ENCODE data around the gene RAB9A. TPM values are rescaled to one million over a fixed set of nuclear protein-coding genes. Genes with fewer than 3 reads are reported as not detected.
"Not testable (repeated sequence)": the region's sequence is repeated elsewhere in the genome, so short reads cannot be mapped to it uniquely, and the experiment has no call there.

RAB9A gene
- total and polyA plus RNA-seq, 2 of the 8 experiments (the other 6 are each of a cell fraction or from before 2014, with no cell fraction given) = 21.8 to 34.0 TPM

DNA sequence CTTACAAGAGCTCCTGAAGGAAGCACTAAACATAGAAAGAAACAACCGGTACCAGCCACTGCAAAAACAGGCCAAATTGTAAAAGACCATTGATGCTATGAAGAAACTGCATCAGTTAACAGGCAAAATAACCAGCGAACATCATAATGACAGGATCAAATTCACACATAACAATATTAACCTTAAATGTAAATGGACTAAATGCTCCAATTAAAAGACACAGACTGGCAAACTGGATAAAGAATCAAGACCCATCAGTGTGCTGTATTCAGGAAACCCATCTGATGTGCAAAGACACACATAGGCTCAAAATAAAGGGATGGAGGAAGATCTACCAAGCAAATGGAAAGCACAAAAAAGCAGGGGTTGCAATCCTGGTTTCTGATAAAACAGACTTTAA lies 37.7 kb downstream of the RAB9A start:
- H3K27me3 ChIP-seq (replicated peaks in 1 of 4; ENCODE audit: control insufficient read depth in 3 of 4, extremely low read depth in 1 of 4, insufficient read depth in 3 of 4, low read length in 3 of 4); H4K5ac ChIP-seq (ENCODE audit: insufficient read length, low read depth, low read length); H3K56ac ChIP-seq (replicated peaks; ENCODE audit: insufficient read length, low read depth, low read length); H3K23me2 ChIP-seq (ENCODE audit: low read depth, low read length); H3K14ac ChIP-seq (ENCODE audit: insufficient read length); H3K9ac ChIP-seq (replicated peaks in 1 of 4; ENCODE audit: extremely low read depth in 1 of 4, low read depth in 3 of 4, low read length in 3 of 4); H3K18ac ChIP-seq (ENCODE audit: extremely low read depth, low read length); H4K20me1 ChIP-seq (replicated peaks in 1 of 2; ENCODE audit: control insufficient read depth in 1 of 2, insufficient read depth in 2 of 2, low read length in 2 of 2); H3K9me3 ChIP-seq (ENCODE audit: insufficient read depth in 2 of 2, low read depth in 1 of 2, low read length in 1 of 2); H2BK120ac ChIP-seq (replicated peaks; ENCODE audit: low read depth, low read length); H4K91ac ChIP-seq (replicated peaks; ENCODE audit: insufficient read length, low read length); H3K27ac ChIP-seq (ENCODE audit: low read depth, low read length); H3K79me1 ChIP-seq (ENCODE audit: low read depth, low read length); H2BK12ac ChIP-seq (ENCODE audit: low read depth, low read length); H2AK5ac ChIP-seq (ENCODE audit: low read depth, low read length); H2BK20ac ChIP-seq (ENCODE audit: low read length); H3K4me3 ChIP-seq (ENCODE audit: extremely low read depth in 1 of 4, insufficient read depth in 2 of 4, low read depth in 3 of 4, low read length in 4 of 4); H2BK15ac ChIP-seq (ENCODE audit: low read length); H2BK5ac ChIP-seq (ENCODE audit: low read depth, low read length); H4K8ac ChIP-seq (ENCODE audit: extremely low read depth, insufficient read depth, low read length); FAIRE-seq; H2AFZ ChIP-seq (ENCODE audit: low read length); DNase-seq (ENCODE audit: low read depth in 1 of 2, low spot score in 2 of 2); H3K4me2 ChIP-seq (ENCODE audit: insufficient read depth in 1 of 2, low read depth in 2 of 2, low read length in 2 of 2); H3K4ac ChIP-seq (replicated peaks; ENCODE audit: insufficient read length, low read depth, low read length); H3K4me1 ChIP-seq (replicated peaks in 1 of 4; ENCODE audit: control insufficient read depth in 3 of 4, insufficient read depth in 4 of 4, low read length in 3 of 4); H3K23ac ChIP-seq (ENCODE audit: insufficient read length); H3K36me3 ChIP-seq (ENCODE audit: control insufficient read depth in 2 of 4, insufficient read depth in 4 of 4, low read length in 3 of 4): not testable (repeated sequence)
- WGBS, 2 experiments (ENCODE audit: extremely low coverage in 1 of 2, insufficient coverage in 1 of 2, insufficient read length in 1 of 2, insufficient replicate concordance in 2 of 2, low coverage in 1 of 2, low lambda C conversion rate in 2 of 2, missing lambda C conversion rate in 1 of 2) = 83% methylated on average over 2 of the region's 2 CpGs; no CpG with 5 or more reads in 1 of the 2 experiments
- POLR2A ChIA-PET (ENCODE audit: partially characterized antibody) = interaction anchor here (3.6 kb wide), 1 partner anchor 8 kb away, joined by 19 read pairs; the partner anchor contains the start of genes OFD1 and TRAPPC2
- CTCF ChIA-PET (ENCODE audit: partially characterized antibody) = interaction anchor here (1.9 kb wide), 1 partner anchor 36 kb away, joined by 4 read pairs; no protein-coding TSS in a partner anchor
- peaks cover 0 to 16% of the 10 kb centered on the region in 2 experiments; a peak in 2 of 4 replicates for H3K79me2 ChIP-seq (ENCODE audit: control insufficient read depth in 1 of 2, insufficient read depth in 2 of 2, low read length in 2 of 2)

DNA sequence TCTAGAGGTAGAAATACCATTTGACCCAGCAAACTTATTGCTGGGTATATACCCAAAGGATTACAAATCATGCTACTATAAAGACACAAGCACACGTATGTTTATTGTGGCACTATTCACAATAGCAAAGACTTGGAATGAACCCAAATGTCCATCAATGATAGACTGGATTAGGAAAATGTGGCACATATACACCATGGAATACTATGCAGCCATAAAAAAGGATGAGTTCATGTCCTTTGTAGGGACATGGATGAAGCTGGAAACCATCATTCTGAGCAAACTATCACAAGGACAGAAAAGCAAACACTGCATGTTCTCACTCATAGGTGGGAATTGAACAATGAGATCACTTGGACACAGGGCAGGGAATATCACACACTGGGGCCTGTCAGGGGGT lies 41.6 kb downstream of the RAB9A start:
- DNase-seq (ENCODE audit: low read depth in 1 of 2, low spot score in 2 of 2); H4K20me1 ChIP-seq (replicated peaks in 1 of 2; ENCODE audit: control insufficient read depth in 1 of 2, insufficient read depth in 2 of 2, low read length in 2 of 2); H3K4me1 ChIP-seq (replicated peaks in 1 of 4; ENCODE audit: control insufficient read depth in 3 of 4, insufficient read depth in 4 of 4, low read length in 3 of 4); H3K9ac ChIP-seq (replicated peaks in 1 of 4; ENCODE audit: extremely low read depth in 1 of 4, low read depth in 3 of 4, low read length in 3 of 4); CTCF ChIA-PET (ENCODE audit: partially characterized antibody); H2BK20ac ChIP-seq (ENCODE audit: low read length); H3K23ac ChIP-seq (ENCODE audit: insufficient read length); H2AFZ ChIP-seq (ENCODE audit: low read length); H3K4me2 ChIP-seq (ENCODE audit: insufficient read depth in 1 of 2, low read depth in 2 of 2, low read length in 2 of 2); H3K4ac ChIP-seq (replicated peaks; ENCODE audit: insufficient read length, low read depth, low read length); H3K27me3 ChIP-seq (replicated peaks in 1 of 4; ENCODE audit: control insufficient read depth in 3 of 4, extremely low read depth in 1 of 4, insufficient read depth in 3 of 4, low read length in 3 of 4); H3K4me3 ChIP-seq (ENCODE audit: extremely low read depth in 1 of 4, insufficient read depth in 2 of 4, low read depth in 3 of 4, low read length in 4 of 4); H2BK12ac ChIP-seq (ENCODE audit: low read depth, low read length); H2BK15ac ChIP-seq (ENCODE audit: low read length); H3K36me3 ChIP-seq (ENCODE audit: control insufficient read depth in 2 of 4, insufficient read depth in 4 of 4, low read length in 3 of 4); FAIRE-seq; H4K8ac ChIP-seq (ENCODE audit: extremely low read depth, insufficient read depth, low read length); H3K9me3 ChIP-seq (ENCODE audit: insufficient read depth in 2 of 2, low read depth in 1 of 2, low read length in 1 of 2); H3K23me2 ChIP-seq (ENCODE audit: low read depth, low read length); POLR2A ChIA-PET (ENCODE audit: partially characterized antibody); H3K27ac ChIP-seq (ENCODE audit: low read depth, low read length); H2BK5ac ChIP-seq (ENCODE audit: low read depth, low read length); H3K14ac ChIP-seq (ENCODE audit: insufficient read length); H2BK120ac ChIP-seq (replicated peaks; ENCODE audit: low read depth, low read length); H3K56ac ChIP-seq (replicated peaks; ENCODE audit: insufficient read length, low read depth, low read length); H4K91ac ChIP-seq (replicated peaks; ENCODE audit: insufficient read length, low read length); H3K18ac ChIP-seq (ENCODE audit: extremely low read depth, low read length); H2AK5ac ChIP-seq (ENCODE audit: low read depth, low read length); H3K79me1 ChIP-seq (ENCODE audit: low read depth, low read length); H4K5ac ChIP-seq (ENCODE audit: insufficient read length, low read depth, low read length): not testable (repeated sequence)
- 100% methylated on average over 1 of the region's 1 CpG; no CpG with 5 or more reads in 1 of the 2 experiments for WGBS, 2 experiments (ENCODE audit: extremely low coverage in 1 of 2, insufficient coverage in 1 of 2, insufficient read length in 1 of 2, insufficient replicate concordance in 2 of 2, low coverage in 1 of 2, low lambda C conversion rate in 2 of 2, missing lambda C conversion rate in 1 of 2)
- peaks cover 0 to 34% of the 10 kb centered on the region in 2 experiments; a peak in 3 of 4 replicates for H3K79me2 ChIP-seq (ENCODE audit: control insufficient read depth in 1 of 2, insufficient read depth in 2 of 2, low read length in 2 of 2)

Measured in H1 (cell line).